NT2/D1 (cell line): Measurements from ENCODE around the gene RAB26.

Source experiments
- SUZ12 ChIP-seq: IDR thresholded peaks from 2 replicates; pipeline ENCODE4 v1.6.1; 2011; ENCODE audit not compliant: insufficient read length, insufficient read depth; ENCODE audit errors: extremely low read depth
- YY1 ChIP-seq: IDR thresholded peaks from 2 replicates; pipeline ENCODE4 v1.6.1; 2011; ENCODE audit not compliant: insufficient read length, insufficient read depth
- ZNF274 ChIP-seq: IDR thresholded peaks from 2 replicates; pipeline ENCODE4 v1.6.1; 2011; ENCODE audit warnings: mild to moderate bottlenecking, low read depth, low read length

DNA sequence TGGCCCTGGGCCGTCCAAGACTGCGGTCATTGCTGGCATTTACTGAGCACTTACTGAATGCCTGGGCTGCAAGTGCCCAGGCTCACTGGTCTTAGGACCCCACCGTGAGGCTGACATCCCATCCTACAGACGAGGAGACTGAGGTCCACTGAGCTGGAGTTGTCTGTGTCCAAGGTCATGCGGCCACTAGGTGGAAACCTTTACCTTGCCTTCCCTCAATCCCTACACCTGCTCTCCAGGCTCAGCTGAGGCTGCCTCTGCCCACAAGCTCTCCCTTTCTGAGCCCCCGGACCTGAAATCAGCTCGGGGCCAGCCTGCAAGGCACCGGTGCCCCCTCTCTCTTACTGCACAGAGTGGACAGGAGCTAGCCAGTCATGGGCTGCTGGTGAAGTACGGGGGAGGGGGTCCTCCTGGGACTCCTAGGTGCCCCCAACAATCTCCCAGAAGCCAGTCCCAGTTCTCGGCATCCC lies 46.5 kb downstream of the RAB26 start:
- TF ChIP-seq ZNF274 (no peak), YY1 (no peak), SUZ12 (no peak)
